Duodenal mucosa (tissue), 2 donors: ENCODE data around the gene ACTR2.

Source experiments
- H3K27ac ChIP-seq: one replicate; pipeline ENCODE4 v1.7.0; 2013; ENCODE audit warnings: low read depth, low read length
- H3K27me3 ChIP-seq, 2 donors: one replicate each; pipeline ENCODE4 v1.7.0; 2013; ENCODE audit warnings: low read length in 2 of 2, control low read depth in 1 of 2; ENCODE audit not compliant: insufficient read depth in 2 of 2, control insufficient read depth in 1 of 2
- H3K36me3 ChIP-seq, 2 donors: one replicate each; pipeline ENCODE4 v1.7.0; 2013; ENCODE audit warnings: low read length in 2 of 2, control low read depth in 1 of 2; ENCODE audit not compliant: insufficient read depth in 2 of 2, control insufficient read depth in 1 of 2
- H3K4me1 ChIP-seq, 2 donors: one replicate each; pipeline ENCODE4 v1.7.0; 2013; ENCODE audit warnings: low read length in 2 of 2, control low read depth in 1 of 2; ENCODE audit not compliant: insufficient read depth in 2 of 2, control insufficient read depth in 1 of 2
- H3K4me3 ChIP-seq, 2 donors: one replicate each; pipeline ENCODE4 v1.7.0; 2013; ENCODE audit warnings: low read length in 2 of 2, low read depth in 1 of 2
- H3K9ac ChIP-seq, 2 donors: one replicate each; pipeline ENCODE4 v1.7.0; 2013; ENCODE audit warnings: low read length in 2 of 2, low read depth in 1 of 2
- H3K9me3 ChIP-seq, 2 donors: one replicate each; pipeline ENCODE4 v1.7.0; 2013; ENCODE audit warnings: low read length in 2 of 2, control low read depth in 1 of 2; ENCODE audit not compliant: control insufficient read depth in 1 of 2

The ACTR2 gene

DNA sequence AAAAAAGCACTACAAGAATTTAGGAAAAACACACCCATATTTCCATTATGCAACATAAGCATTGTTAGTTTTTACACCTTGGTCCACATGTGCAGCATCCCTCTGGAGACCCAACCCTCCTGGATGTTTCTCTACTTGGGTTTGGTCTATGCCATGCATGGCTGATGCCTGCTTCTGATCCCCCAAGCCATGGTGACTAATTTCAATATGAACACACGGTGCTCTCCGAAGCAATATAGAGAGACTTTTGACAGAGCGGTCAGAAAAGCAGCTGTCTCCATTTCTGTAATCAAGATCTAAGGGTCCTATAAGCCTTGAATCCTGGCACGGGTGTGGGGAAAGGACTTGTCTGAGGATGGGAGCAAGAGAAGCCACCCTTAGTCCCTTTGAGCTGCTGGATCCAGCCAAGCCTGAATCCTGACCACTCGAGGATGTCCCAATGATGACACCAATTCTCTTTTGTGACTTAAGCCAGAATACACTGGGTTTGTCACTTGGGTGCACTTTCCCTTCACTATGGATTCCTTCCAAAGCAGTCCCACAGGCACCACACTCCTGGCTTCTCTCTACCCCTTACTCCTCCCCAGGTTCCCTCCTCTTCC is 91.5 kb downstream of the ACTR2 start:
- Histone ChIP-seq H3K36me3 (peaks cover 4 to 21% of the 10 kb centered on the region in 2 donors), H3K9me3 (no peaks in the 10 kb centered on the region), H3K27me3 (no peaks in the 10 kb centered on the region), H3K27ac (no peak overlapping the region), H3K9ac (peak overlapping the region in 1 of 2 donors; percentile 8), H3K4me3 (no peak overlapping the region), H3K4me1 (peaks cover 12 to 13% of the 10 kb centered on the region in 2 donors)

DNA sequence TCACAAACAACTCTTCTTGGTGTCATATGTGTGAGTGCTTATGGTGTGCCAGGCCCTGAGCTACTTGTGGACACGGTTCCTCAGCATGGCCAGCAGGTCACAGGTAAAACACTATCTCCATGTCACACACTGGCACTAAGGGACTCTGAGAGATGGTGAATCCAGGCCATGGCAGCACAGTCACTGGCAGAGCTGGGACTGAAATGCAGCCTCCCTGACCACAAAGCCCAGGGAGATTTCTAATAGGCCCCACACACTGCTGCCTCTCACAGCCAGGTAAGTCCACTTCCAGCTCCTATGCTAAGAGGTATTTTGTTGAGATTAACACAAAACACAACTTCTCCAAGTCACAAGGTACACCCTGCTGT is 92.0 kb downstream of the ACTR2 start:
- Histone ChIP-seq H3K4me3 (no peak overlapping the region), H3K36me3 (peaks cover 0 to 20% of the 10 kb centered on the region in 2 donors), H3K27me3 (no peaks in the 10 kb centered on the region), H3K27ac (no peak overlapping the region), H3K4me1 (peaks cover 12 to 13% of the 10 kb centered on the region in 2 donors), H3K9ac (peak overlapping the region in 1 of 2 donors; percentile 8), H3K9me3 (no peaks in the 10 kb centered on the region)

DNA sequence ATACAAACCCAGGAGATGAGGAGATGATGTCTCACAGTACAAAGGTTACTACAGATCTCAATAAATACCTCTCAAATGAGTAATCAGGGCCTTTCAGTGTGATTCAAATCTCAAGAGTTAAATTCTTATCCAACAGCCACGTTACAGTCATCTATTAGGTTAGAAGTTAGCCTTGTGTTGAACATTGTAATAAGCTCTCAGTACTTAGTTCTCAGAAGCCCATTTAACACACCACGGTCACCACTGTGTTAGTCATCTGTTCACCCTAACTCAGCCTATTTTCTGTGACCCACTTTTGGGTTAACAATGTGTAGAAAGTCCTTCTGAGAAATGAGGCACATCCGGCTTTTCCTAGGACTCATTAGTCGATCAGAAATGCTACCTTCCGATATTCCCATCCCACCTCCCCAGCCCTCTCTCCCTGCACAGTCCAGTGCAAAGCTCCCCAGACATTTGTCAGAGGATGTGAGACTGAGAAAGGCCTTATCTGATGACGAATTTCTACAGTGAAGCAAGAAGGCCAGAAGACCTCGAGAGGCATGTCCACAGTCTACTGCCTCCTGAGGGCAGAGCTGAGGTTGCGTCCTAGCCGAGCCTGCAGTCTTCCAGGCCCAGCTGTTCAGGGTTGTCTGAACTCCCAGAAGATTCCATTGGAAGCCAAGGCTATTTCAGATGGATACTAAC is 92.6 kb downstream of the ACTR2 start:
- H3K4me1 ChIP-seq, result peaks cover 12 to 13% of the 10 kb centered on the region in 2 donors
- peak overlapping the region; percentile 15 for H3K27ac ChIP-seq

More for the DNA sequence above, 92.6 kb downstream of the ACTR2 start:
- H3K4me3 ChIP-seq, result no peak overlapping the region
- H3K9me3 ChIP-seq, result no peaks in the 10 kb centered on the region
- H3K9ac ChIP-seq, result no peak overlapping the region
- H3K27me3 ChIP-seq, result no peaks in the 10 kb centered on the region
- H3K36me3 ChIP-seq, result peaks cover 0 to 20% of the 10 kb centered on the region in 2 donors
